Erythroblast (primary cell): ENCODE measurements around the gene TULP1.

Experiments used
- GATA1 ChIP-seq: IDR thresholded peaks from 2 replicates; pipeline ENCODE4 v1.6.1; 2011; ENCODE audit warnings: low read depth, mild to moderate bottlenecking, control low read depth, low read length, moderate library complexity
- POLR2A ChIP-seq: IDR thresholded peaks from 2 replicates; pipeline ENCODE4 v1.6.1; 2011; ENCODE audit warnings: mild to moderate bottlenecking, low read length

DNA sequence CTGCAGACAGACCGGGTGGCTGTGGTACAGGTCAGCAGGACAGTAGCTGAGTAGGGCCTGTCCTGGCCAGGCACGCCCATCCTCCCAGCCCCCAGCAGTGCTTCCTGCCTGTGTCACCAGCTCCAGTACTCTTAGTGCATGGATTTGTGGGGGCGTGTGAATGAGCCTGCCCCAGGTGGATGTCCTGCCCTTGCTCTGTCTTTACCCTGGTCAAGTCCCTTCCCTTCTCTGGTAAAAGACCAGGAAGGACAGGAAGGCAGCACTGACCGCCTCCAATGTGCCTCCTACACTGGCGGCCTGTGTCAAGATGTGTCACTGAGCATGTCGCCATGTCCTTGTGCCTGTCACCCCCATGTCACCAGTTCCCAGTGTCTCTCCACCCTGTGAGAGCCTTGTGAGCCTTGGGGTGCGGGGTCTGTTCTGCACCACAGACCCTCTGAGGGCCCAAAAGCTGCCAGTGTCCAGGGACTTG is 27.7 kb downstream of the TULP1 start:
- TF ChIP-seq POLR2A (no peak), GATA1 (no peak)
